Measurements from ENCODE around the gene C9orf153. TPM values are rescaled to one million over a fixed set of nuclear protein-coding genes. Genes with fewer than 3 reads are reported as not detected.

C9orf153 gene
- total and polyA plus RNA-seq, 2 of the 8 experiments (the other 6 are each of a cell fraction or from before 2014, with no cell fraction given): not detected

DNA sequence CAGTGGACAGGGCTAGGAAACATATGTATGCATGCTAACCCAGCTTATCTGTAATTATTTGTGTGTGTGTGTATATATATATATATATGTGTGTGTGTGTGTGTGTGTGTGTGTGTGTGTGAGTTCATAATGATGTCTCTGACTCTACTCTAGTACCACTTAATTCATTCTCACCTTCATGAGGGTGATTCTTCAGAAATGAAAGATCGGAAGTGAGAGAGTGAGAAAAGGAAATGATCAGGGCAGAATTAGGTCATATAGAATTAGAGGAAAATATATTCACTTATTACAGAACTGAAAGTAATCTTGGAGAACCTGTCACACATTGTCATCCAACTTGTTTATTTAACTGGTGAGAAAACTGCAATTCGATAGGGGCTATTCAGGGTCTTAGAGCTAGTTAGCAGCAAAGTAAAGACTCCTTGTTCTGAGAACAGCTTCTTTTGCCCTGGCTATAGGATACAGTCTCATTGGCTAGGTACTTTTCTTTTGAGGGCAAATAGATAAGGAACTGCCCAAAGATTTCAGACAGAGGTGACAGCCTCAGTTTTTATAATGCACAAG, 58.8 kb downstream of the C9orf153 start (continued):
- TF ChIP-seq CHD7 (IDR thresholded peaks at IDR 0.05; ENCODE audit: insufficient replicate concordance, low read length) (no peak), USF2 (IDR thresholded peaks at IDR 0.05; ENCODE audit: low read length) (no peak), POU5F1 (IDR thresholded peaks at IDR 0.05; ENCODE audit: low read depth, low read length) (no peak), TCF12 (IDR thresholded peaks at IDR 0.05; ENCODE audit: low read depth, low read length) (no peak), NANOG (IDR thresholded peaks at IDR 0.05; ENCODE audit: insufficient read depth, low read depth, low read length, poor library complexity, severe bottlenecking) (no peak)

All from H1 (cell line).